Astrocyte (in vitro differentiated cells and primary cell): ENCODE results near the gene IRF9. TPM values are rescaled to one million over a fixed set of nuclear protein-coding genes. Genes with fewer than 3 reads are reported as not detected.

Source experiments
- DNase-seq: peaks from one replicate; pipeline ENCODE4 v3.0.0-alpha.2; 2010; ENCODE audit warnings: low read depth
- FAIRE-seq: peaks from 2 replicates; lab custom pipeline; 2011; peaks lifted over from hg19 to GRCh38; lab: Jason Lieb, UNC
- H2AFZ ChIP-seq: 2 replicates; pipeline ENCODE4 v1.6.0; 2012; ENCODE audit warnings: low read depth, low read length, inconsistent platforms
- H3K27ac ChIP-seq: 2 replicates; pipeline ENCODE4 v1.5.1; 2011; ENCODE audit warnings: low read depth, low read length, inconsistent platforms
- H3K27me3 ChIP-seq: 2 replicates; pipeline ENCODE4 v1.6.0; 2011; ENCODE audit warnings: low read length, inconsistent platforms; ENCODE audit not compliant: insufficient read depth
- H3K36me3 ChIP-seq: 2 replicates; pipeline ENCODE4 v1.5.1; 2011; ENCODE audit warnings: low read length, inconsistent platforms; ENCODE audit not compliant: insufficient read depth
- H3K4me1 ChIP-seq: 2 replicates; pipeline ENCODE4 v1.5.1; 2011; ENCODE audit warnings: low read length, inconsistent platforms; ENCODE audit not compliant: insufficient read depth
- H3K4me2 ChIP-seq: 2 replicates; pipeline ENCODE4 v1.6.0; 2012; ENCODE audit warnings: low read length, inconsistent platforms
- H3K4me3 ChIP-seq: 2 replicates; pipeline ENCODE4 v1.5.1; 2011; ENCODE audit warnings: low read depth, mild to moderate bottlenecking, low read length, inconsistent platforms; ENCODE audit not compliant: insufficient read depth
- H3K79me2 ChIP-seq: 2 replicates; pipeline ENCODE4 v1.6.0; 2012; ENCODE audit warnings: mild to moderate bottlenecking, low read length, inconsistent platforms; ENCODE audit not compliant: insufficient read depth
- H3K9ac ChIP-seq: 2 replicates; pipeline ENCODE4 v1.6.0; 2012; ENCODE audit warnings: mild to moderate bottlenecking, low read length, inconsistent platforms
- H3K9me3 ChIP-seq: 2 replicates; pipeline ENCODE4 v1.5.1; 2012; ENCODE audit warnings: low read depth, mild to moderate bottlenecking, low read length, inconsistent platforms; ENCODE audit not compliant: insufficient read depth
- H4K20me1 ChIP-seq: 2 replicates; pipeline ENCODE4 v1.6.0; 2012; ENCODE audit warnings: low read length, inconsistent platforms; ENCODE audit not compliant: insufficient read depth
- H3K27ac Mint-ChIP-seq: one replicate; pipeline ENCODE4 v1.8.0; 2021; ENCODE audit warnings: mild to moderate bottlenecking, mixed read lengths; ENCODE audit not compliant: unreplicated experiment
- H3K27me3 Mint-ChIP-seq: one replicate; pipeline ENCODE4 v1.8.0; 2021; ENCODE audit warnings: low read depth, mixed read lengths; ENCODE audit not compliant: unreplicated experiment
- H3K36me3 Mint-ChIP-seq: one replicate; pipeline ENCODE4 v1.8.0; 2021; ENCODE audit warnings: low read depth, mixed read lengths; ENCODE audit not compliant: unreplicated experiment
- H3K4me1 Mint-ChIP-seq: one replicate; pipeline ENCODE4 v1.8.0; 2021; ENCODE audit warnings: low read depth, mixed read lengths; ENCODE audit not compliant: unreplicated experiment
- H3K4me3 Mint-ChIP-seq: one replicate; pipeline ENCODE4 v1.8.0; 2021; ENCODE audit warnings: mild to moderate bottlenecking, moderate library complexity, mixed read lengths; ENCODE audit not compliant: unreplicated experiment
- H3K9me3 Mint-ChIP-seq: one replicate; pipeline ENCODE4 v1.8.0; 2021; ENCODE audit warnings: mild to moderate bottlenecking, mixed read lengths; ENCODE audit not compliant: unreplicated experiment
- CTCF ChIP-seq: IDR thresholded peaks from 2 replicates; pipeline ENCODE4 v1.5.1; 2011; ENCODE audit warnings: low read depth, mild to moderate bottlenecking, inconsistent platforms, low read length, moderate library complexity; ENCODE audit not compliant: insufficient read depth
- EZH2 ChIP-seq: IDR thresholded peaks from 2 replicates; pipeline ENCODE4 v1.6.1; 2012; ENCODE audit warnings: mild to moderate bottlenecking, low read length, inconsistent platforms; ENCODE audit not compliant: insufficient read depth
- microRNA-seq: library from miRNA; unstranded; fragments of <30 nt; microRNA quantifications from one replicate; pipeline ENCODE4 v1.2.0, GENCODE V29; 2020
- total RNA-seq: library from RNA; stranded (reverse); gene quantifications from 2 replicates; pipeline ENCODE4 v1.2.1, GENCODE V29; 2021

IRF9 gene
- total RNA-seq, 1 donor from 2014 or later: 76.0 TPM

GRCh38 chr14:24215495-24216344 is 54.7 kb downstream of the IRF9 start, which contains the start of gene MDP1:
MDP1 (minus strand) TSS chr14:24216066; CDS start chr14:24215955, 111 bp downstream.
- Histone ChIP-seq H3K27me3 (no peaks in the 10 kb centered on the region), H3K4me1 (peaks cover 8% of the 10 kb centered on the region), H3K36me3 (no peaks in the 10 kb centered on the region), H3K4me3 (peak within 1 kb of the TSS; percentile 75), H3K27ac (peak within 1 kb of the TSS; percentile 58), H3K79me2 (peaks cover 35% of the 10 kb centered on the region), H4K20me1 (peaks cover under 1% of the 10 kb centered on the region), H2AFZ (peak within 1 kb of the TSS; percentile 74), H3K4me2 (peak within 1 kb of the TSS; percentile 94), H3K9me3 (no peaks in the 10 kb centered on the region), H3K9ac (peak within 1 kb of the TSS; percentile 84)
- Mint-ChIP-seq H3K4me3 (peak within 1 kb of the TSS; percentile 86), H3K27ac (peak within 1 kb of the TSS; percentile 73), H3K27me3 (no peaks in the 10 kb centered on the region), H3K9me3 (no peaks in the 10 kb centered on the region), H3K36me3 (peaks cover 11% of the 10 kb centered on the region), H3K4me1 (peaks cover 11% of the 10 kb centered on the region)
- DNase-seq (peak; percentile 74), FAIRE-seq (peak; percentile 80)
- TF ChIP-seq CTCF (peak; percentile 58), EZH2 (no peak)

Small RNA genes within 50 kb of the gene (microRNA-seq; reads per million reads assigned to microRNA genes)
- gene MIR7703: not detected

Other genes with a start within 250 kb of the IRF9 start
- gene DHRS4, start 207.5 kb upstream of the IRF9 start, total RNA-seq: 14.2 and 18.4 TPM in 2 replicates
- 13.4 and 15.8 TPM in 2 replicates for gene DHRS4L2, start 172.3 kb upstream of the IRF9 start, total RNA-seq
- gene CARMIL3, start 109.3 kb upstream of the IRF9 start, total RNA-seq: 0.34 and 0.38 TPM in 2 replicates
- not detected in 2 replicates for gene CPNE6, start 89.7 kb upstream of the IRF9 start, total RNA-seq
- gene PCK2, start 67.0 kb upstream of the IRF9 start, total RNA-seq: 73.8 and 101 TPM in 2 replicates
- gene DCAF11, start 46.5 kb upstream of the IRF9 start, total RNA-seq: 26.9 and 27.1 TPM in 2 replicates
- gene NRL, start 46.3 kb upstream of the IRF9 start, total RNA-seq: 0.48 and 0.70 TPM in 2 replicates
- 0.25 TPM in 1 of 2 replicates, not detected in the other for gene FITM1, start 30.6 kb upstream of the IRF9 start, total RNA-seq
- gene PSME1, start 25.1 kb upstream of the IRF9 start, total RNA-seq: 116 and 122 TPM in 2 replicates
- 16.7 and 18.5 TPM in 2 replicates for gene EMC9, start 19.7 kb upstream of the IRF9 start, total RNA-seq
- gene PSME2, start 14.7 kb upstream of the IRF9 start, total RNA-seq: 173 TPM in 2 replicates
- 59.0 and 69.8 TPM in 2 replicates for gene RNF31, start 13.8 kb upstream of the IRF9 start, total RNA-seq
- gene REC8, start 10.8 kb downstream of the IRF9 start, total RNA-seq: 33.5 and 46.4 TPM in 2 replicates
- gene IPO4, start 27.6 kb downstream of the IRF9 start, total RNA-seq: 46.1 and 53.3 TPM in 2 replicates
- gene TM9SF1, start 34.2 kb downstream of the IRF9 start, total RNA-seq: 59.3 and 62.9 TPM in 2 replicates
- gene TSSK4, start 44.4 kb downstream of the IRF9 start, total RNA-seq: 0.22 and 0.34 TPM in 2 replicates
- 26.7 and 32.2 TPM in 2 replicates for gene CHMP4A, start 52.2 kb downstream of the IRF9 start, total RNA-seq
- 8.9 and 9.9 TPM in 2 replicates for gene MDP1, start 54.8 kb downstream of the IRF9 start, total RNA-seq
- gene NEDD8, start 71.1 kb downstream of the IRF9 start, total RNA-seq: 233 and 251 TPM in 2 replicates
- gene GMPR2, start 71.7 kb downstream of the IRF9 start, total RNA-seq: 55.5 and 66.5 TPM in 2 replicates
- 33.0 and 36.2 TPM in 2 replicates for gene TINF2, start 81.4 kb downstream of the IRF9 start, total RNA-seq
- 3.8 and 4.8 TPM in 2 replicates for gene TGM1, start 101.9 kb downstream of the IRF9 start, total RNA-seq
- 26.6 and 27.3 TPM in 2 replicates for gene RABGGTA, start 110.3 kb downstream of the IRF9 start, total RNA-seq
- gene DHRS1, start 138.5 kb downstream of the IRF9 start, total RNA-seq: 26.5 and 30.3 TPM in 2 replicates
- 22.9 and 23.5 TPM in 2 replicates for gene NOP9, start 138.6 kb downstream of the IRF9 start, total RNA-seq
- not detected in 2 replicates for gene CIDEB, start 146.7 kb downstream of the IRF9 start, total RNA-seq
- gene LTB4R2, start 148.9 kb downstream of the IRF9 start, total RNA-seq: 7.8 and 9.3 TPM in 2 replicates
- 5.5 TPM in 2 replicates for gene LTB4R, start 150.2 kb downstream of the IRF9 start, total RNA-seq
- gene ADCY4, start 173.8 kb downstream of the IRF9 start, total RNA-seq: 0.32 and 0.67 TPM in 2 replicates
- 0.58 and 0.95 TPM in 2 replicates for gene RIPK3, start 178.7 kb downstream of the IRF9 start, total RNA-seq
- 61.9 and 73.9 TPM in 2 replicates for gene NFATC4, start 206.9 kb downstream of the IRF9 start, total RNA-seq
- gene NYNRIN, start 237.7 kb downstream of the IRF9 start, total RNA-seq: 25.4 and 32.0 TPM in 2 replicates